ENCODE data around the gene GRIN2A. TPM values are rescaled to one million over a fixed set of nuclear protein-coding genes. Genes with fewer than 3 reads are reported as not detected.

GRIN2A gene
- total and polyA plus RNA-seq, 2 of the 8 experiments (the other 6 are each of a cell fraction or from before 2014, with no cell fraction given) = 0.18 to 1.8 TPM

GRCh38 chr16:9929836-9930235 lies 252.4 kb downstream of the GRIN2A start:
- Histone ChIP-seq H3K27ac (ENCODE audit: low read depth, low read length) (no peak overlapping the region), H2AK5ac (ENCODE audit: low read depth, low read length) (no peak overlapping the region)
- FAIRE-seq = no peak
- TF ChIP-seq TAF1 (IDR thresholded peaks at IDR 0.05; ENCODE audit: low read depth, low read length) (no peak), KDM1A (IDR thresholded peaks at IDR 0.05; ENCODE audit: borderline replicate concordance, low read length) (no peak), CHD2 (IDR thresholded peaks at IDR 0.05; ENCODE audit: low read length) (no peak), TEAD4 (IDR thresholded peaks at IDR 0.05; ENCODE audit: low read depth, low read length) (no peak), HDAC2 (IDR thresholded peaks at IDR 0.05; ENCODE audit: borderline replicate concordance in 1 of 2, low read depth in 2 of 2, low read length in 2 of 2) (no peak), E2F6 (IDR thresholded peaks at IDR 0.05) (no peak), RNF2 (IDR thresholded peaks at IDR 0.05; ENCODE audit: borderline replicate concordance, low read depth, low read length, missing control alignments, poor library complexity, severe bottlenecking) (no peak), KDM5A (IDR thresholded peaks at IDR 0.05; ENCODE audit: low read length) (no peak), EGR1 (IDR thresholded peaks at IDR 0.05; ENCODE audit: borderline replicate concordance, low read depth, low read length) (no peak), FOSL1 (IDR thresholded peaks at IDR 0.05; ENCODE audit: insufficient read depth, low read depth, low read length) (no peak), SIX5 (IDR thresholded peaks at IDR 0.05; ENCODE audit: low read depth, low read length) (no peak), TBP (IDR thresholded peaks at IDR 0.05; ENCODE audit: low read depth, low read length) (no peak), ATF3 (IDR thresholded peaks at IDR 0.05; ENCODE audit: insufficient read depth, low read depth, low read length) (no peak)

More at GRCh38 chr16:9929836-9930235, 252.4 kb downstream of the GRIN2A start:
- DNase-seq (ENCODE audit: low read depth in 1 of 2, low spot score in 2 of 2) = no peak
- H3K18ac ChIP-seq (ENCODE audit: extremely low read depth, low read length) = no peak overlapping the region
- H3K23ac ChIP-seq (ENCODE audit: insufficient read length) = no peak overlapping the region
- POLR2A ChIA-PET (ENCODE audit: partially characterized antibody) = no interaction called here
- no peaks in the 10 kb centered on the region; the same call in 1 of the 2 replicates for H3K23me2 ChIP-seq (ENCODE audit: low read depth, low read length)
- H3K4me2 ChIP-seq (ENCODE audit: insufficient read depth in 1 of 2, low read depth in 2 of 2, low read length in 2 of 2) = no peak overlapping the region
- H3K36me3 ChIP-seq (ENCODE audit: control insufficient read depth in 2 of 4, insufficient read depth in 4 of 4, low read length in 3 of 4) = no peaks in the 10 kb centered on the region
- CTCF ChIA-PET (ENCODE audit: partially characterized antibody) = interaction anchor here (1.5 kb wide), 3 partner anchors 12 to 22 kb away, joined by 4 to 5 read pairs (median 4); no protein-coding TSS in a partner anchor
- H3K79me2 ChIP-seq (ENCODE audit: control insufficient read depth in 1 of 2, insufficient read depth in 2 of 2, low read length in 2 of 2) = no peaks in the 10 kb centered on the region
- no peaks in the 10 kb centered on the region for H3K4me1 ChIP-seq (replicated peaks in 1 of 4; ENCODE audit: control insufficient read depth in 3 of 4, insufficient read depth in 4 of 4, low read length in 3 of 4)
- no peak overlapping the region for H4K8ac ChIP-seq (ENCODE audit: extremely low read depth, insufficient read depth, low read length)
- H2BK12ac ChIP-seq (ENCODE audit: low read depth, low read length) = no peak overlapping the region
- H2BK20ac ChIP-seq (ENCODE audit: low read length) = no peak overlapping the region
- no peak overlapping the region for H3K14ac ChIP-seq (ENCODE audit: insufficient read length)
- no peak overlapping the region for H4K91ac ChIP-seq (replicated peaks; ENCODE audit: insufficient read length, low read length)
- H4K20me1 ChIP-seq (replicated peaks in 1 of 2; ENCODE audit: control insufficient read depth in 1 of 2, insufficient read depth in 2 of 2, low read length in 2 of 2) = no peaks in the 10 kb centered on the region
- H2AFZ ChIP-seq (ENCODE audit: low read length) = no peak overlapping the region
- H3K79me1 ChIP-seq (ENCODE audit: low read depth, low read length) = no peaks in the 10 kb centered on the region
- no peaks in the 10 kb centered on the region for H3K27me3 ChIP-seq (replicated peaks in 1 of 4; ENCODE audit: control insufficient read depth in 3 of 4, extremely low read depth in 1 of 4, insufficient read depth in 3 of 4, low read length in 3 of 4)
- no peak overlapping the region for H2BK5ac ChIP-seq (ENCODE audit: low read depth, low read length)
- no peak overlapping the region for H4K5ac ChIP-seq (ENCODE audit: insufficient read length, low read depth, low read length)
- WGBS, 2 experiments (ENCODE audit: extremely low coverage in 1 of 2, insufficient coverage in 1 of 2, insufficient read length in 1 of 2, insufficient replicate concordance in 2 of 2, low coverage in 1 of 2, low lambda C conversion rate in 2 of 2, missing lambda C conversion rate in 1 of 2) = 93% methylated on average over 4 of the region's 4 CpGs; no CpG with 5 or more reads in 1 of the 2 experiments
- H3K4me3 ChIP-seq (ENCODE audit: extremely low read depth in 1 of 4, insufficient read depth in 2 of 4, low read depth in 3 of 4, low read length in 4 of 4) = no peak overlapping the region
- no peak overlapping the region for H2BK15ac ChIP-seq (ENCODE audit: low read length)
- no peak overlapping the region for H3K9ac ChIP-seq (replicated peaks in 1 of 4; ENCODE audit: extremely low read depth in 1 of 4, low read depth in 3 of 4, low read length in 3 of 4)
- no peak overlapping the region for H3K4ac ChIP-seq (replicated peaks; ENCODE audit: insufficient read length, low read depth, low read length)
- no peak overlapping the region for H2BK120ac ChIP-seq (replicated peaks; ENCODE audit: low read depth, low read length)
- H3K56ac ChIP-seq (replicated peaks; ENCODE audit: insufficient read length, low read depth, low read length) = no peak overlapping the region
- no peaks in the 10 kb centered on the region for H3K9me3 ChIP-seq (ENCODE audit: insufficient read depth in 2 of 2, low read depth in 1 of 2, low read length in 1 of 2)
